Pons (tissue), 1 donor: Measurements from ENCODE around the gene RSAD1.

Experiments used
- DNase-seq: peaks from one replicate; pipeline ENCODE4 v3.0.0-alpha.2; 2016; ENCODE audit warnings: low spot score

RSAD1 gene

DNA sequence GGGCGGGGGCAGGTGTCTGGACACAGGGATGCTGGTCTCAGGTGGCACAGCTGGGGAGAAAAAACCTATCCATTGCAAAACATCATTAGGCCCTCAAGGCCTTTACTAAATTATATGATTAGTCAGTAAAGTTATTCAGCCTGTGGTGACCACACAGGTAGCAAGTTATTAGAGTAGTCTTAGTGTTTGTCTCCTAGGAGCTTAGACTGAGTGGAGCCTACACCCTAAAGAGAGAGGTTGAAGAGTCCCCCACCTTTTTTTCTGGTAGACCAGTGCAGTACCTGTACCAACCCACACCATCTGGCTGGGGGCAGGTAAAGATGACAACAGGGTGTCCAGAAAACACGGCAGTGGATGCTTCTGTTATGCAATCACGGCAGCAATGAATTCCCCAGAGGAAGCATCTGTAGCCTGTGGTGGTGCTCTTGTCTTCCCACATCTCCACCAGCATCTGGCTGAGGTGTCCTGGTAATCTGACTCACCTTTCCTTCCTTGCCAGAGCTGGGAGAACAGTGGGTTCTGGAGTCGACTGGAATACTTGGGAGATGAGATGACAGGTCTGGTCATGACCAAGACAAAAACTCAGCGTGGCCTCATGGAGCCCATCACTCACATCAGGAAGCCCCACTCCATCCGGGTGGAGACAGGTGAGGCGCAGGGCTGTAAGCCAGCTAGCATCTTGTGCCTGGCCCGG, 40.6 kb downstream of the RSAD1 start:
- no peak for DNase-seq

DNA sequence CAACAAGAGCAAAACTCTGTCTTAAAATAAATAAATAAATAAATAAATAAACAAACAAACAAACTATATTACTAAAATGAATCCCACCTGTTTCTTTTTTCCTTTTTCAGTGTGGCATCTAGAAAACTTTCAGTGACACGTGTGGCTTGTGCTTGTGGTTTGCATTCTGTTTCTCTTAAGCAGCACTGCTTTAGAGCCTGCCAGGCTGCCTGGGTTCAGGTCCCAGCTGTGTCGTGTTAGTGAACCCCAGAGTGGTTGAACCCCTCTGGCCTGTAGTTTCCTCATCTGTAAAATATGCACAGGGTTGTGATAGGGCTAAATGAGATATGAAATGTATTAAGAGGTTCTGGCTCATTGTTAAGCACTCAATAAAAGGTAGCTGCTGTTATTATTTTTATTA, 41.8 kb downstream of the RSAD1 start:
- DNase-seq = no peak

DNA sequence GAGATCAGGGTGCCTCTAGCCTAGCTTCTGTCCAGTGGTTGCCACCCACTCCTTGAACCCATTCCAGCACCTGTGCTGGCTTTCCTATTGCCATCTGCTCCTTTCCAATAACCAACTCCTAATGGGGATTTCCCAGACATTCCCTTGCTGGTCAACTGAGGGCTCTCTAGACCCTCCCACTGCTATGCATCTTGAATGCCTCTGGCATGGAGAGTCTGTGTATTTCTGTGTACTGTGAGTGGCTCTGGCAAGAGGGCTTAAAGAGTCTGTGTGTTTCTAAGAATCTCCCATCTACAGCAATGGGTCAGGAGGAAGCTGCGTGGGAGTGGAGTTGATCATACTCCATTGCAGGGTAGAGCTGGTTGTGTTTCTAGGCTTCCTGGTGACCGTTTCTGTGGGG, 42.9 kb downstream of the RSAD1 start:
- no peak for DNase-seq

DNA sequence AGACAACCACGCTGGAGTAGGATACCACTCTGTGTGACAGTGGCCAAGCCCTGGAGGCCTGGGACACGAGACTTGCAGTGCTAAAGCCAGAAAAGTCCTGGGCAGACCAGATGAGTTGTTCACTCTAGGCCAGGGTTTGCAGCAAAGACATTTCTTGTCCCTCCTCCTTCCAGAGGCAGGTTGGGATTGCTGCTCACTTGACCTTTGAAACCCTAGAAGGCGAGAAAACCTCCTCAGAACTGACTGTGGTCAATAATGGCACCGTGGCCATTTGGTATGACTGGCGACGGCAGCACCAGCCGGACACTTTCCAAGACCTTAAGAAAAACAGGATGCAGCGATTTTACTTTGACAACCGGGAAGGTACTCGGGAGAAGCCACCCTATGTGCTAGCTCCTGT, 44.1 kb downstream of the RSAD1 start:
- no peak for DNase-seq

DNA sequence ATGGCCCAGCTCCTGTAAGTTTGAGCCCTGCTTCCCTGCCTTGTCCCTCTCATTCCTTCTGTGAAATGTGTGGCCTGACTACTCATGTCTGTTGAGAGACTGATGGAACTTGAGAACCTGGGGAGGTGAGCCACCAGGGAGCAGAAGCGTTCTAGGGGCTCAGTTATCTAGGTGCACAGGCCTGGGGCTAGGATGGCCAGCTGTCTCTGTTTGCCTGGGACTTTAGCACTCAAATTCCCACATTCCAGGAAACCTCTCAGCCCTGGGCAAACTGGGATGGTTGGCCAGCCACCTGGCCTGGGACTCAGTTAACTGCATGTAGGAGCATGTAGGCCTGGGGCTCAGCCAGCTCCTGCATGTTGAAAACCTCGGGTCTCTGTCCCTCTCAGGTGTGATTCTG, 44.5 kb downstream of the RSAD1 start:
- DNase-seq = no peak

DNA sequence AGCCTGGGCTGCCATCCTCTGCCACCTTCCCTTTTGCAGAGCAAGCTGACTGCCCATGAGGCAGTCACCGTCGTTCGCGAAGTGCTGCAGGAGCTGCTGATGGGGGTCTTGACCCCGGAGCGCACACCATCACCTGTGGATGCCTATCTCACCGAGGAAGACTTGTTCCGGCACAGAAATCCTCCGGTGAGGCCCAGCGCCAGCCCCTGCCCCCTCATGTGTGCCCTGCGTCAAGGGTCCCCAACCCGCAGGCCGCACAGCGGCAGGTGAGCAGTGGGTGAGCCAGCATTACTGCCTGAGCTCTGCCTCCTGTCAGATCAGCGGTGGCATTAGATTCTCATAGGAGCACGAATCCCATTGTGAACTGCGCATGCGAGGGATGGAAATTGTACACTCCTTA, 46.2 kb downstream of the RSAD1 start:
- no peak for DNase-seq

DNA sequence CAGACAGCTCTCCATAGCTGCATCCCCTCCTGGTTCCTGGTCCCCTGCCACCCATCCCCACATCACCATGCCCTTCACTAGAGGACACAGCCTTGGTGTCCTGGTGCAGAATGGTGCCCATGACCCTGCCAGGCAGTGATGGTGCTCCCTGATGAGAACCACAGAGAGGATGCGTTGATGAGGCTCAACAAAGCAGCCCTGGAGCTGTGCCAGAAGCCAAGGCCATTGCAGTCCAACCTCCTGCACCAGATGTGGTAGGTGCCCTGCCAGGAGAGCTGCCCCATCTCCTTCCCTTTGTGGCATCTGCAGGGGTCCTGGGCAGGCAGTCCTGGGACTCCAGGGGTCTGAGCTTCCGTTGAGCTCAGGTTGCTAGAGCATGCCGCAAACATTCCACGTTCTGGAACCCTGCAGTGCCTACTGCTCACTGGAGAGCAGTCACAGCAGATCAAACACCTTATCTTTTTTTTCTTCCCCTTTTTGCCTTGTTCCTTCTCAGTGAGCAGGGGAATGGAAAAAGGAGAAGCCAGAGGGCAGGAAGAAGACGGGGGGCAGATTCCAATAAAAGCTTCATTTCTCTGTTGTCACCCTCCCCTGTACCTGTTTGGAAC, 48.6 kb downstream of the RSAD1 start:
- no peak for DNase-seq

DNA sequence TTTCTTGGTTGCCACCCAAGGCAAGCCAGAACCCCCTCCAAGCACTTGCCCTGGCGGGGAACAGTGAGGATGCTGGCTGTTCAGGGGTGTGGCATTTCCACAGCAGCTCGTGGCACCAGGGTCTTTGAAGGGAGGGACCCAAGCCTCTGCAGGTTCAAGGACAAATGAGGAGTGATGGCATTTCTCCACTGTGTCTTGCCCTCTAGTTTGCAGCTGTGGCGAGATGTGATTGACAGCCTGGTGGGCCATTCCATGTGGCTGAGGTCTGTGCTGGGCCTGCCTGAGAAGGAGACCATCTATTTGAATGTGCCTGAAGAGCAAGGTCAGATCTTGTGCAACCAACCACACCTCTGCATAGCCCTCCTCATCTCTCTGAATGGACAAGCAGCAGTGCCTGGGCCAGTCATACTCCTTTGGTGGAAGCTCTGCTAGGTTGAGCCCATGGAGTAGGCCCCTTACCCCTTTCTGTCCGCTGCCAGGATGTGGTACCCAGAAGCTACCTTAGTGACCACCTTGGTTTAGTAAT, 49.4 kb downstream of the RSAD1 start:
- DNase-seq = no peak

DNA sequence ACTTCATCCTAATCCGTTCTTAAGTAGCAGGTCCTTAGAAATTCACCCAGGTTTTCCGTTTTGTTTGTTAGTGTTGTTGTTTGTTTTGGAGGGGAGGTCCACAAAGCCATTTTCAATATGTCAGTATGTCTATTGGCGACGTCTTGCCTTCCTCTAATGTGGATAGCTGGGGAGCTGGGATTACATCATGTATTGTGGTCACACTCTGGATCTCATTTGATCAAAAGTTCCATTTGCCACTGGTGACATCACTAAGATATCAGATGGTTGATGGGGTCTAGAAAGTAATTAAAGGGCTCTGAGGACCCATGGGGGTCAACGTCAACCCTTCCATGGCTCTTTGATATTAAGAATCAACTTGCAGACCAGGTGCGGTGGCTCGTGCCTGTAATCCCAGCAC, 51.2 kb downstream of the RSAD1 start:
- no peak for DNase-seq

DNA sequence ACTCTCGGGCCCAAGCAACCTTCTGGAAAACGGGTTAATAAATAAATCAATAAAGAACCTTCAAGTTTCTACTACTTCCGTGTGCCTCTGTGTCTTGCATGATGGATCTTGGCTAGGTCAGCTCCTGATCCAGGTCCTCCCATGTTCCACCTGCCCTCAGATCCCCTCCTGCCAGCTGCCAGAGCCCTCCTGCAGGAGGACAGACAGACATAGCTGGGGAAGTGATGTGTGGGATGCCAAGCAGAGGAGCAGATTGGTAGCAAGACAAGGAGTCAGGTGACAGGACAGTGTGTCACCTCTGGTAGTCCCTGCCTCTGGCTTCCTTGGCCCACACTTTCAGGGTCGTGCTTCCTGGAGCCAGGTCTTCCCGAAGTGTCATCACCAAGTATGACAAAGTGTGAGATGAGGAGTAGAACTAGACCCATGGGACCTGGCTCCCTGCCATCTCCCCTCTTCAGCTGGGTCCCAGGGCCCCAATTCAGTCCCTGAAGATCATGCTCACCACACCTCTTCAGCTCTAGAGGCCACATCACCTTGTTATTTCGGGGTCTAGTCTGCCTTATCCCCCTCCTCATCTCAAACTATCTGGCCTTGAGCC, 52.9 kb downstream of the RSAD1 start:
- DNase-seq = no peak

DNA sequence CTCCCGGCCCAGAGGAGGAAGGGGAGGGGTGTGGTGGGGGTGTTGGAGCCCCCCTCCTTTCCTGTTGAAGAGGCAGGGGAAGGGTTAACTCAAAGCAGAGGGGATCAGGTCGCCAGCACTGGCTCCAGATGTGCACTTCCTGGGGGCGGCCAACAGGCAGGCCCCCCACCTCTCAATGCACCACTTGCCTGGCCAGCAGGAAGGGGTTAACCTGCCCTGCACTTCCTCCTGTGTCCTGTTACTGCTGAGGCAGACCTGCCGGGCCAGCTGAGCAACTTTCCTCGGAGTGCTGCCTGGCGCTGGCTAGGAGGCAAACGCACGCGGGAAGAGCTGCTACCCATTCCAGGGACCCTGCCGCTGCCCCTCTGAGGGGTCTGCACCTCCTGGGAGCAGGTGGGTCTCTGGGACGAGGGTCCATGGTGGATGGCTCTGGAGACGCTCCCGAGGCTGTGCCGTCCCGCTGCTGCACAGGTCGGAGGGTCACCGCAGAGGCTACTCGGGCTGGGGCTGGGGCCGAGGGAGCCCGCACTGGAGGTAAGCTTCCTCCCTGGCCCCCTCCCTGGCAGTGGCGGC, 53.9 kb downstream of the RSAD1 start, which contains the start of gene EPN3:
Gene EPN3 (plus strand): TSS at position 284 of the 573 bp plus-strand sequence. CDS start 3,822 bp downstream, outside the sequence.
- no peak for DNase-seq

DNA sequence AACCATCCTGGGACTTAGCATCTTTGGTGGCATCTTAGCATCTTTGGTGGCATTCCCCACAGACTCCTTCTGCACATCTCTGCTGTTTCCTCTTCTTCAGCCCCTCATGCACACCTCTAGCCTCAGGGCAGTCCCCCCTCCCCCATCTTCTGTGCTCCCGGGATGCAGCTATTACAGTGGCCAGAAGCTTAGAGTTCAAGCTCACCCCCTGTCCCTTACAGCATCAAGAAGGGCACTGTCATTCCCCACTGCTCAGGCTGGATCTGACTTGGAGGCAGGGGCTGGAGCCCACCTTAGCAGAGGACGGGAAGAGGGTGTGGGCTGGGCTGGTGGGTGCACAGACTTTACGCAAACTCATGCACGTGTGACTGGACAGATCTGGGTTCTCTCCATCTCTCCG, 54.5 kb downstream of the RSAD1 start:
- no peak for DNase-seq

DNA sequence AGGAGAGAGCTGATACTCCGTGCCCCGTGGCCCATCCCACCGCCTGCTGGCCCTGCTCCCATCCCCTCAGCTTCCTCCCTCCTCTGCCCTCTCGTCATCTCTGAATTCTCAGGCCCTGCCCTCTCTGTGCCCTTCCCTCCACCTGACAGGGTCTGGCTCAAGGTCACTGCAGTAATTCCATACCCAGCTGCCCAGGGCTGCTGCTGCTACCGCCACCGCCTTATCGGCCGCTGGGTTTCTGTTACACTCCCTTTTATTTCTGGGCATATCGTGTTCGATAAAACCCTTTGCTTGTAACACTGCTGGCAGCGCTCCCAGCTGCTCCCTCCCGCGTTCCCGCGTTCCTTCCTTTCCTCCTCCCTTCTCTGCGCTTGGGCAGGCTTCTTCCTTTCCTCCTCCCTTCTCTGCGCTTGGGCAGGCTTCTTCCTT, 55.1 kb downstream of the RSAD1 start:
- no peak for DNase-seq

DNA sequence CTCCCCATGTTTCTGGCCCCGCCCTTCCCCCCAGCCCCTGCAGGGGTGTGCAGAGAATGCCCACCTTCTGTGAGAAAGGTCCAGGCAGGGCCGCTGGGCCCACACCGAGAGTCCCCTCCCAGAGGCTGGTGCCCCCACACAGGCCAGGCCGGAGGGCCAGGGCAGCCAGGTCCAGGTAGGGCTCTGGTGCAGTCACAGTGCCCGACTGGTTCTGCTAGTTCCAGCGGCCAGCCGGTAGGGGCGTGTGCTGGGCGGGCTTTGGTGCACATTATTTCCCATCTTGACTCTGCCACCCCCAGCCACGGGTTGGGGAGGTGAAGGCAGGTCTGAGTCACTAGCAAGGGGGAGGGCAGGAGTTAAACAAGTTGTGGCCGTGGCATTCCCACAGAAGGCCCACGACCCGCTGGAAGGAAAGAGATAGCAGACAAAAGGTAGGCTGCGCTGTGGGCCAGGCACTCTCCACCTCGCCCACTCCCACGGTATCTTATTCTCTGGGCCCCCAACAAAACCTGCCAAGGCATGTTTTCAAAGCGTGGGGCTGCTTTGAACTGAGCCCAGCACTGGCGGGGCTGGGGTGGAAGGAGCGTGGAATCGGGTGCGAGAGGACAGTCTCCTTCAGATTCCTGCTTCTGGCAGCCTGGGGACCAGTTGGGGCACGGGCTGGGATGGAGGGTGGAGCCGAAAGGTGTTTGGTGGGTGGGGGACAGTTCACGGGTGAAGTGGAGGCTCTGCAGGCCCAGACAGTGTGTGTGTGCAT, 55.7 kb downstream of the RSAD1 start:
- no peak for DNase-seq

DNA sequence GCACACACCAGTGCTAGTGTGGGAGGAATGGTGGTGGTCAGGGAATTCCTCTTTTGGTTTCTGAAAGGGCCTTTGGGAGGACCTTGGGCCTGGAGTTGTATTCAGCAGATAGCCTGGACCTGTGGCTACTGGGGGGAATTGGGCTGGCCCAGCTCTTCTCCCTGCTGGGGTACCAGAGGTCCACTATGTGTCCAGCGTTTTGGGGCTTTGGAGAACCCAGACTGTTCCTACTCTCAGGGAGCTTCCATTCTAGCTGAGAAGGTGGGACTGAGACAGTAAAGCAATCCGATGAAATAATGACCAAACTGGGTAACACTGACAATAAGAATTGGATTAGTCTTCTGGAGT, 56.3 kb downstream of the RSAD1 start:
- no peak for DNase-seq

DNA sequence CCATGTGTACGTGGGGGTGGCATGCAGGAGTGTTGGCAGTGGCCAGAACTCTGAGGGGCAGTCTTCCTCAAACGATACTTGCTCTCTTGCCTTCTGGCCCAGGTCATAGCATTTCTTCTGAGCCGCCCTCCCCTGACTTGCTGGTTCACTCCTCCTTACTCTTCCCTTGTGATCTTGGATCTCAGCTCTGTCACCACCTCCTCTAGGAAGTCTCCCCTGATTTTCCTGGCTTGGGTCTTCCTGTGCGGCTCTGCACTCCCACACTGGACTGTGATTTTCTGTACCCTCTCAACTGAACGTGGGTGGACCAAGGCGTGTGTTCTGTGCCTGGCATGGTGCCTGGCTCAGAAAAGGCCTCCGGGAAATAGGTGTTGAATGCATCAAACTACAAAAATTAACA, 56.7 kb downstream of the RSAD1 start:
- DNase-seq = no peak
